ENCODE measurements around the gene POLA2. TPM values are rescaled to one million over a fixed set of nuclear protein-coding genes. Genes with fewer than 3 reads are reported as not detected.

The POLA2 gene
- total RNA-seq, 2 experiments from 2014 or later = 55.2 to 63.8 TPM

- peaks cover 50% of the 10 kb centered on the region for H3K36me3 Mint-ChIP-seq (ENCODE audit: low read depth)
- no peaks in the 10 kb centered on the region for H3K27me3 Mint-ChIP-seq
- H3K4me3 Mint-ChIP-seq = no peak overlapping the region
- ChIA-PET POLR2A (interaction anchor here (1.3 kb wide), 1 partner anchor 11 kb away, joined by 5 read pairs; no protein-coding TSS in a partner anchor), CTCF (interaction anchor here (0.6 to 1.6 kb wide), 4 partner anchors 11 to 222 kb away, joined by 3 to 6 read pairs (median 5); no protein-coding TSS in a partner anchor)
- no peak for TF ChIP-seq CTCF (IDR thresholded peaks at IDR 0.05)
- intact Hi-C loops (cut with micrococcal nuclease) = no loop called here
- no peak for ATAC-seq
- peaks cover 17% of the 10 kb centered on the region for H3K4me1 Mint-ChIP-seq (ENCODE audit: low read depth)
- no peaks in the 10 kb centered on the region for H3K9me3 Mint-ChIP-seq
- DNase-seq = no peak
- H3K27ac Mint-ChIP-seq = no peak overlapping the region
Measured at GRCh38 chr11:65341856-65342255, 80.1 kb downstream of the POLA2 start.

Other genes starting within 250 kb of the POLA2 start
- gene ARL2, start 247.8 kb upstream of the POLA2 start, total RNA-seq = 100 to 1,000 TPM; 118 to 122 TPM
- 1 to 10 TPM; 4.7 to 5.7 TPM for gene SNX15, start 234.5 kb upstream of the POLA2 start, total RNA-seq
- 10 to 100 TPM; 14.0 to 14.5 TPM for gene SAC3D1, start 220.8 kb upstream of the POLA2 start, total RNA-seq
- gene NAALADL1, start 203.4 kb upstream of the POLA2 start, total RNA-seq = 1 to 10 TPM; 6.6 to 7.6 TPM
- gene CDCA5, start 177.9 kb upstream of the POLA2 start, total RNA-seq = 100 to 1,000 TPM; 112 TPM
- gene ZFPL1, start 177.7 kb upstream of the POLA2 start, total RNA-seq = 10 to 100 TPM; 27.1 to 28.2 TPM
- 100 to 1,000 TPM; 103 TPM for gene VPS51, start 165.7 kb upstream of the POLA2 start, total RNA-seq
- 10 to 100 TPM; 12.4 to 17.5 TPM for gene TM7SF2, start 150.1 kb upstream of the POLA2 start, total RNA-seq
- 10 to 100 TPM; 11.5 to 12.7 TPM for gene ZNHIT2, start 144.3 kb upstream of the POLA2 start, total RNA-seq
- gene FAU, start 139.8 kb upstream of the POLA2 start, total RNA-seq = 1,000 to 10,000 TPM; 1,112 to 1,137 TPM
- gene MRPL49, start 139.6 kb upstream of the POLA2 start, total RNA-seq = 10 to 100 TPM; 48.7 to 53.4 TPM
- gene SYVN1, start 127.4 kb upstream of the POLA2 start, total RNA-seq = 10 to 100 TPM; 20.6 to 26.8 TPM
- not detected for gene SPDYC, start 91.7 kb upstream of the POLA2 start, total RNA-seq
- 10 to 100 TPM; 72.6 to 74.7 TPM for gene CAPN1, start 80.0 kb upstream of the POLA2 start, total RNA-seq
- gene CDC42EP2, start 52.9 kb downstream of the POLA2 start, total RNA-seq = 1 to 10 TPM in 1 of 2 experiments, not detected in 1; 1.2 TPM
- 10 to 100 TPM; 50.3 to 61.5 TPM for gene DPF2, start 71.9 kb downstream of the POLA2 start, total RNA-seq
- 1 to 10 TPM in 1 of 2 experiments, under 1 TPM in 1; 0.65 to 1.4 TPM for gene TIGD3, start 92.8 kb downstream of the POLA2 start, total RNA-seq
- 10 to 100 TPM; 12.8 to 14.4 TPM for gene SLC25A45, start 120.7 kb downstream of the POLA2 start, total RNA-seq
- 10 to 100 TPM; 26.8 to 33.3 TPM for gene FRMD8, start 124.7 kb downstream of the POLA2 start, total RNA-seq
- 100 to 1,000 TPM; 313 to 358 TPM for gene NEAT1, start 160.8 kb downstream of the POLA2 start, total RNA-seq
- 1,000 to 10,000 TPM; 3,856 to 3,869 TPM for gene MALAT1, start 237.1 kb downstream of the POLA2 start, total RNA-seq